GM18517 (cell line): Measurements from ENCODE around the gene PADI2.

Experiments used
- ATAC-seq: cut with Tn5 transposase; IDR thresholded peaks from one replicate; pipeline ENCODE4 v1.9.1; 2021; ENCODE audit warnings: mild to moderate bottlenecking, moderate library complexity; ENCODE audit not compliant: unreplicated experiment

The PADI2 gene

GRCh38 chr1:17116643-17117042 is 2.6 kb downstream of the PADI2 start:
- no peak for ATAC-seq

GRCh38 chr1:17113963-17114362 is 5.3 kb downstream of the PADI2 start:
- ATAC-seq = no peak

DNA sequence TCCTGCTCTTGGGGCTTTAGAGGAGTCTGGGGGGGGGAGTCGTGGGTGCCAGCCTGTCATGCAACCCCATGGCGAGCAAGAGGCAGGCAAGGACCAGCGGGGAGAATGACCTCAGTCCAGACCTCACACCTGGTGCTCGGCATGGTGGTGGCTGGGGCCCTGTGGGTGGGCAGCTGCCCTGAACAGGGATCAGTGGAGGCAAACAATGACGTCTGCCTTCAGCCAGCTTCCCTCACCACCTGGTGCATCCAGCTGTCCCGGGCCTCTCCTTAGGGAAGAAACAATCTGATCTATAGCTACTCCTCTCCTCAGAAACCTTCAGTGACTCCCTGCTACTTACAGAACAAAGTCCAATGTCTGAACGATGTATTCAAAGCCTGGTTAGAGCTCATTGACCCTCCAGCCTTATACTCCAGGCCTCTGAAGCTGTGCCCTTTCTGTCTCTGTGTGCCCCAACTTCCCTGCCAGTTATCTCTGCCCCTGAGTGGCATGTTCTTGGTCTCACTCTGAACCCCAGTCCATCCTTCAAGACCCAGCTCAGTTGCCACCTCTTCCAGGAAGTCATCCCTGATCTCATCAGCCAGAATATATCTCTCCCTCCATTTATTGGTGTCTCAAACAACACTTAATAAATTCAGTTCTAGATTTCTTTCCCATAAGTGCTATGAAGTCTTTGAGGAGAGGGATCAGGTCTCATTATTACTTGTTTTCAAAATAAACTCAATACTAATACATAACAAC is 6.6 kb downstream of the PADI2 start:
- ATAC-seq = no peak

DNA sequence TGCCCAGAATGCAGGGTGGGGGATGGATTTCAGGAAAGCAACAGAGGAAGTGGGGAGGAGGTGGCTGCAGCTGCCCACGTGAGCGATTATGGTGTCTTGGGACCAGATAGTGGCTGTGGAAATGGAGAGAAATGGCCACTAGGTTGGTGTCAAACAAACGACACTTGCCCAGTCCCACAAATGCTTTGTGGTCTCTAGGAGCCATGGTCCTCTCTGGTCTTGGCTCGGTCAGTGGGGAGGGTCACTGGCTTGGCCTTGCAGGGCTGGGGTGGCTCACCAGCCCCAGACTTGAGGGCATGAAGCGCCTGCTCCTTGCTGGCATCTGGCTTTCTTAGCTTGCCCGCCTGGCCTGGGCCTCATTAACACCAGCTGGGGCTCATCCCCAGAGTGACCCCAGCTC is 7.2 kb downstream of the PADI2 start:
- ATAC-seq = no peak

DNA sequence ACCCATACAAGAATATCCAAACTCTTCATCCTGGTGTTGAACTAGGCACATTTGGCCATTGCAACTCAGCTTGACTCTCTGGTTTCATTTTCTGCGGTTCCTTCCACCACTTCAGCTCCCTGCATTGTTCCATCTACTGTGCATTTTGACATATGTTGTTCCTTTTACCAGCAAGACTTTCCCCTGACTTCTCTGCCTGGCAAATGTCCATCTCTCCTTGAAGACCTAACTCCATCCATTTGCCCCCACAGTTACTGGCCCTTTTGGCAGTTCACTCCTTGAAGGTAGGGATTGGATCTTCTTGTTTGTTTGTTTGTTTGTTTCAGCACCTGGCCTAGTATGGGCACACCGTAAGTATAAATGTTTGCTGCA is 8.7 kb downstream of the PADI2 start:
- ATAC-seq = no peak

GRCh38 chr1:17109892-17110554 is 9.2 kb downstream of the PADI2 start:
- no peak for ATAC-seq

DNA sequence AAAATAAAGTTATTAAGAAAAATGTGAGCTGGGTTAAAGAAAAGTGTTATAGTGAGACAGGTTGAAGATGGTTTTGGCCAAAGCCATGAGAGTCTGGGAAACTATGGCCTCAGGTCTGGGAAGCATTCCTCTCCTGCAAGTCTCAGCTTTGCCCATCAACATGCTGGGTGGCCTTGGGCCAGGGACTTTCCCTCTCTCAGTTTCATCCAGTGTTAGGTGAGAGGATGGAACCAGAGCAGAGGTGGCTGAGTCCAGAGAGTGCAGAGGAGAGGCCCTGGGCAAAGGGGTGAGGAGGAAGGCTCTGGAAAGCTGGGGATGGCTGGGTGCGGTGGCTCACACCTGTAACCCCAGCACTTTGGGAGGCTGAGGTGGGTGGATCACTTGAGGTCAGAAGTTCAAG is 10.5 kb downstream of the PADI2 start:
- no peak for ATAC-seq

DNA sequence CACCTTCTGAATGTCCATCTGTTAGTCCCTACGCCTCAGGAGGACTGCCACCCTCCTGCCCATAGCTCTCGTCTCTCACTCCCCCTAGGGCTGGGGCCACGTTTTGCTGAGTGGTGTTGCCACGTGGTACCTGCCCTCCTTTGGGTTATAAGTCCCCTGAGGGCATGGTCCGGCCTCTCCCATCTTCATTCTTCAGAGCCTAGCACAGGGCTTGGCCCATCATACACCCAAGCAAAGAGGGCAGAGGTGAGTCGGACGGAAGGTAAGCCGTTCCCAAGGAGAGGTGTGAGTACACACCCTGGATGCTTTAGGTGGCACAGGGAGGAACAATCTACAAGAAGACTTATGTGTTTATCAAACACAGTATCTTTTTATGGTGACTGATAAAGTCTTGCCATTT is 10.9 kb downstream of the PADI2 start:
- no peak for ATAC-seq

DNA sequence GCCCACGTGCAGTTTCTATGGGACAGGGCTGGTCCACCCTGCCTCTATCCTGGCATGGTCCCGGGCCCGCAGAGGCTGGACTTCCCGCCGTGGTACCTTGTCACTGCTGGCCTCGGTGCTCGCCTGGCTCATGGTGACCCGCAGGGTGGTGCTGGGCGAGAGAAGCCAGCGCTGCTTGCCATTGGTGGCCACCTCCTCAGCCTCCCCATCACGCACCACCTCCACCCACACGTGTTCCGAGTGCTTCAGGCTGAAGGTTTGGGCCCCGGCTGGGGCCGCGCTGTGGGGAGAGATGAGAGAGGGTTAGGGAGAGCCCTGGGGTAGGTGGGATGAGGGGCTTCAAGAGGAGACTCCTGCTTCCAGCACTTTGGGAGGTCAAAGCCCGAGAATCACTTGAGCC is 14.5 kb downstream of the PADI2 start:
- ATAC-seq = no peak

GRCh38 chr1:17102232-17102631 is 17.0 kb downstream of the PADI2 start:
- no peak for ATAC-seq

DNA sequence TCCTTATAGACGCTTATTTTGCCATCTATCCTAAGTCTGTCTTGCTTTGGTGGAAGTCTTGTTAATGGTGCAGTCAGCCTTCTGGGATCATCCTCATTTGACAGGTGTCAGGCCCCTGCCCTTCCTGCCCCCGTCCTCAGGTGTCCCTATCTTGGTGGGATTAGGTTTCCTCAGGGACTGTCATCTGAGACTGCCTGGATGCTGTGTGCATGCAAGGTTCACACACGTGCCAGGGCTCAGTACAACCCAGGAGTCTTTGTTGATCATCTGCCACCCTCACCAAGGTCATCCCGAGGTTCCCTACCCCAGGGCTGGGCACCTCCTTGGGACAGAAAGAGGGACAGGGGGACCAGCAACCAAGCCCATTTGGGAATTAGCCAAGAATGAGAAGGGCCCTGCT is 18.0 kb downstream of the PADI2 start:
- no peak for ATAC-seq

DNA sequence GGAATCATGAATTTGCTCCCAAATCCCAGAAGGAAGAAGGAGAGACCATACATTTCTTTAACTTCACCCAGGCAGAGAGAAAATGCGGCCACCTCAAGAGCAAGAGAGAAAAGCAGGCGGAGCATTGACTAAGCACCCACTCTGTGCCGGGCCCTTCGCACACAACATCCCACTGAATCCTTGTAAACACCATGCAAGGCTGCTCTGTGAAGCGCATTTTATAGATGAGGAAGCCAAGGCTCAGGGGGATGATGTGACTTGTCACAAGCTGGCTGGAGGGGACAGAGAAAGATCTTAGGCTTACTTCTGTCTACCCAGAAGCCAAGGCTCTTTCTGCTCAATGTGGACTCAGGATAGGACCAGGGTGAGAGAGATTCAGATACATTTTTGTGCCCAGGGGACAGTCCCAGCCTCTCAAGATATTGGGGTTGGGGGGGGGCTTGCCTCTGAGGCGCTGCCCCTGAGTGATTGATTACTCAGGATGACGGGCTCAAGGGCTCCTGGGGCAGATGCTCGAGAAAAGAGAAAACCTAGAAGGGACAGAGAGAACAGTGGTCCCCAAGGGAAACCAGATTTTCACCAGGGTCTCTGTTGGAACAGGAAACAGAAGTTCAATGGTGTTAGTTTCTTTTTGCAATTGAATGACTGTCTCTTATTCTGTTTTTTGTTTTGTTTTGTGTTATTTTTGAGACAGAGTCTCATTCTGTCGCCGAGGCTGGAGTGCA is 19.5 kb downstream of the PADI2 start:
- ATAC-seq = no peak

- no peak for ATAC-seq
These were observed 20.6 kb downstream of the PADI2 start for GRCh38 chr1:17098446-17099317.

DNA sequence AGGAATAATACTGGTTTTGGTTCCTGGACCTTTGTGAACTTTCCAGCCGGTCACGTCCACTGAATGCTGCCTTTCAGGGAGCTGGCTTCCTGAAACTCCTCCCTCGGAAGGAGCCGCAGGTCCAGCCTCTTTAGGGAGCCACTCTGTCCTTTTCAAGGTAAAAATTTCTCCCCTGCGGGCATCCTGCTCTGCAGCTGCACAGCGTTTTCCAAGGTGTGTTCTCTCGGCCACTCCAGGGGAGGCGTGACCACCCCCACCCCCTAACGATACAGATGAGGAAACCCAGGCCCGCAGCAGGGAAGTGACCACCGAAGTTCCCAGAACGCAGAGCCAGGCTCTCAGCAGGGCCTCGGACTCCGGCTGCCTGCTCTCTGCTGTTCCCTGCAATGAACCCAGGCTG is 21.5 kb downstream of the PADI2 start:
- no peak for ATAC-seq

- no peak for ATAC-seq
These were observed 22.1 kb downstream of the PADI2 start for GRCh38 chr1:17097147-17097546.

- no peak for ATAC-seq
These were observed 22.7 kb downstream of the PADI2 start for GRCh38 chr1:17096584-17096983.

DNA sequence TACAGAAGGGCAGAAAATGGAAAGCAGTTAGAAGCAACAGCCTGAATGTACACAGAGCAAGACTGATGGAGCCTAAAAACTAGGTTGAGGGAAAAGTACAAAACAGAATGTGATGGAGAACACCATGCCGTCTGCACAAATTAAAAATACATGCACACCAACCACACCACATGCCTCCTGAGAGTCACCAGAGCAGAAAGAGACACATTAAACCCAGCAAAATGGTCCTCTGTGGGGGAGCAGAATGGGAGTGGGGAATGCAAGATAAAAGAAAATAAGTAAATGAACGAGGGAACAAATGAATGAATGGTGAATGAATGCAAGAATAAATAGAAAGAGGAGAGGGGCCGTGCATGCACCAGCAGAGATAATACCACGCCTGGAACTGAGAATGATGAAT is 24.1 kb downstream of the PADI2 start:
- ATAC-seq = no peak

GRCh38 chr1:17094664-17095063 is 24.6 kb downstream of the PADI2 start:
- ATAC-seq = no peak

DNA sequence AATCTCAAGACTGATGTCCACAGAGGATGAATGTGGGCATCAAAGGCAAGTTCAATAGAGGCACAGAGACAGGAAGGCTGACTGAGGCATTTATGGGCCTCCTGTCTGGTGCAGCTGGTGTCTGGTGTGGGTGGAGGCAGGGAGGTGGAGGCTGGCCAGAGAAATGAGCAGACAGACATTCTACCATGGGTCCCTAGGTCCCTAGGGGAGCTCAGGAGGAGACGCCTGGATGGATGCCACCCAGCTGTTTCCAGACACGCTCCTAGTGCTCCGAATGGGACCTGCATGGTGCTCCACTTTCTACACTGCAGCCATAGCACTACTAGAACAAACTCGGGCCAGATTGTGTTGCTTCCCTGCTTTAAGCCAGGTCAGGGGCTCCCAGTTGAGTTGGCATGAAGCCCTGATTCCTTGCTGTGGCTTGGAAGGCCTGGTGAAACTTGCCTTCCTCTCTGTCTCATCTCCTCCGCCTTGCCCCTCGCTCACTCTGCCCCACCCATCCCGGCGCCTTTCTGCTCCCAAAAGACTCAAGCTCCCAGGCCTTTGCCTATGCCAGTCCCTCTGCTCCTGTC is 25.3 kb downstream of the PADI2 start:
- no peak for ATAC-seq

DNA sequence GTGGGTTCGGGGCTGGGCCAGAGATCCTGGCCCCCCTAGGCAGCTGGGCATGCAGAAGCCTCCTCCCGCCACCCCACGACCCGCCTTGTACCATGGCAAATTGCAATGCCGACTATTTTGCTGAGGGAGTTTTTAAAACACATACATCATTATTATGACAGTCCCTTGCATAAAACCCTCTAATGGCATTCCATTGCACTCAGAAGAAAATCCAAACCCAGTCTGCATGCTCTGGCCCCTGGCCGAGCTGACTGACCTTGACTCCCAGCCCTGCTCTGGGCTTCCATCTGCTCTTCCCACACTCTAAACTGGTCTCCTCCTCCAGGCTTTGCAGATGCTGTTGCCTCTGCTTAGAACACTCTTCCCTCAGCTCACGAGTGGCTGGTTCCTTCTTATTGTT is 28.0 kb downstream of the PADI2 start:
- ATAC-seq = no peak

DNA sequence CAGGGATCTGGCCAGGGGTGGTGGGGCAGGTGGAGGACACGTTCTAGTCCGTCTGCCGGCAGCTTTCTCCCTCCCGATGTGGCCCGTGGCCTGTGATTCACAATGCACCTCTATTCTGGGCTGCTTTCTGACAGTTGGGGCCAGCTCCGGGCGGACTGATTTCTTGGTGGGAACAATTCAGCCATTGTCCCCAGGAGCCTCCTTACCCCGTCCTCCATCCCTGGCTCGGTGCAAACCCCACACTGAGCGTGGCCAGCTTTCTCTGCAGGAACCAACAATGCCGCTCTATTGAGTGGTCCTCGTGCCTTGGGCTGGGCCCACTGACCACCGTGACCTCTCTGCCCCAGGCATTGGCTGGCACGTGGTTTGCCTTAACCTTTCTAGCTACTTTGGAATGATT is 29.7 kb downstream of the PADI2 start:
- no peak for ATAC-seq
